HepG2 (cell line): ENCODE data around the gene SYAP1. TPM values are rescaled to one million over a fixed set of nuclear protein-coding genes. Genes with fewer than 3 reads are reported as not detected.
A peak's percentile ranks its signal among the peaks of the same experiment; 100 is the strongest.

Source experiments
- ARID4A ChIP-seq: sonication (generic); formaldehyde crosslinking; IDR thresholded peaks from 2 replicates; pipeline ENCODE4 v1.5.0; 2020; ENCODE audit warnings: mild to moderate bottlenecking, missing genetic modification reagents, borderline replicate concordance
- BATF2 ChIP-seq: sonication (generic); formaldehyde crosslinking; IDR thresholded peaks from 2 replicates; pipeline ENCODE4 v1.8.0; 2022; ENCODE audit warnings: mild to moderate bottlenecking, missing genetic modification reagents, moderate library complexity
- ETV6 ChIP-seq: sonication (generic); formaldehyde crosslinking; conservative IDR thresholded peaks from 2 replicates; pipeline ENCODE4 v1.4.0; 2020; ENCODE audit warnings: missing genetic modification reagents
- FOSL2 ChIP-seq: sonication (generic); formaldehyde crosslinking; IDR thresholded peaks from 2 replicates; pipeline ENCODE4 v1.4.0; 2020; ENCODE audit warnings: missing genetic modification reagents
- FOXK2 ChIP-seq: fragments of 450-650 bp; IDR thresholded peaks from 2 replicates; pipeline ENCODE4 v1.6.1; 2016
- JUN ChIP-seq: sonication (generic); formaldehyde crosslinking; IDR thresholded peaks from 2 replicates; pipeline ENCODE4 v1.4.0; 2020; ENCODE audit warnings: mild to moderate bottlenecking, missing genetic modification reagents
- NFE2L2 ChIP-seq: fragments of 150-350 bp; IDR thresholded peaks from 2 replicates; pipeline ENCODE4 v1.6.1; 2014; ENCODE audit warnings: low read length
- PREB ChIP-seq: sonication (generic); formaldehyde crosslinking; IDR thresholded peaks from 2 replicates; pipeline ENCODE4 v1.4.0; 2020; ENCODE audit warnings: missing genetic modification reagents
- RBM22 ChIP-seq: fragments of 200-400 bp; formaldehyde crosslinking; optimal IDR thresholded peaks from 2 replicates; pipeline ENCODE3; 2017; ENCODE audit warnings: mild to moderate bottlenecking, low read length, moderate library complexity
- STAG1 ChIP-seq: sonication (generic); formaldehyde crosslinking; IDR thresholded peaks from 2 replicates; pipeline ENCODE4 v1.4.0; 2020; ENCODE audit warnings: missing genetic modification reagents
- TP53 ChIP-seq: sonication (generic); formaldehyde crosslinking; conservative IDR thresholded peaks from 2 replicates; pipeline ENCODE4 v1.4.0; 2020; ENCODE audit warnings: missing genetic modification reagents
- XRCC5 ChIP-seq: fragments of 200-400 bp; formaldehyde crosslinking; optimal IDR thresholded peaks from 2 replicates; pipeline ENCODE3; 2017; ENCODE audit warnings: mild to moderate bottlenecking, low read length
- ZBTB25 ChIP-seq: IDR thresholded peaks from 2 replicates; pipeline ENCODE4 v1.6.1; 2018; ENCODE audit warnings: missing genetic modification reagents
- ZBTB43 ChIP-seq: sonication (generic); formaldehyde crosslinking; conservative IDR thresholded peaks from 2 replicates; pipeline ENCODE4 v1.4.0; 2020; ENCODE audit warnings: missing genetic modification reagents
- ZFYVE20 ChIP-seq: sonication (generic); formaldehyde crosslinking; IDR thresholded peaks from 2 replicates; pipeline ENCODE4 v1.8.0; 2023; ENCODE audit warnings: low read depth, mild to moderate bottlenecking, moderate library complexity, missing genetic modification reagents, borderline replicate concordance
- ZNF3 ChIP-seq: IDR thresholded peaks from 2 replicates; pipeline ENCODE4 v1.7.0; 2017; ENCODE audit warnings: inconsistent platforms
- ZNF597 ChIP-seq: sonication (generic); formaldehyde crosslinking; IDR thresholded peaks from 2 replicates; pipeline ENCODE4 v1.5.0; 2020; ENCODE audit warnings: missing genetic modification reagents
- polyA plus RNA-seq, 8 experiments: library from polyadenylated mRNA; depleted of rRNA in 3 of 8; stranded (reverse) in 7 of 8; unstranded in 1 of 8; fragments of >200 nt; fragmentation: Illumina TruSeq in 4 of 8; extraction: Trizol in 4 of 8; gene quantifications; 2 replicates each; pipeline versions ENCODE4 v1.2.1 to v1.2.3, GENCODE V29; 2011 to 2016; ENCODE audit warnings: low read depth in 4 of 8, missing spikeins in 1 of 8, mixed read lengths in 1 of 8; ENCODE audit not compliant: insufficient read depth in 1 of 8
- total RNA-seq, 5 experiments: library from RNA; depleted of rRNA; stranded (reverse); fragments of >200 nt; fragmentation: Illumina TruSeq; extraction: Trizol; gene quantifications; 2 replicates each; pipeline ENCODE4 v1.2.3, GENCODE V29; 2016; ENCODE audit warnings: low read depth in 1 of 5

The SYAP1 gene
- total and polyA plus RNA-seq, 2 of the 13 experiments (the other 11 are each of a cell fraction or from before 2014, with no cell fraction given): 4.9 to 18.5 TPM

- no peak for TF ChIP-seq ETV6
- TF ChIP-seq RBM22: peak; percentile 57
- TF ChIP-seq ZBTB25 (CRISPR knock-in tag): no peak
- no peak for TF ChIP-seq STAG1 (CRISPR knock-in tag)
- TF ChIP-seq JUN (CRISPR knock-in tag): no peak
- no peak for TF ChIP-seq PREB (CRISPR knock-in tag)
- TF ChIP-seq ZNF597: no peak
- TF ChIP-seq ZNF3: no peak
- TF ChIP-seq BATF2: no peak
- TF ChIP-seq TP53 (CRISPR knock-in tag): no peak
- TF ChIP-seq FOSL2 (CRISPR knock-in tag): peak; percentile 89
- TF ChIP-seq ZFYVE20 (CRISPR knock-in tag): no peak
- no peak for TF ChIP-seq ZBTB43 (CRISPR knock-in tag)
- TF ChIP-seq ARID4A (CRISPR knock-in tag): no peak; the same call in 1 of the 2 replicates
- TF ChIP-seq FOXK2: peak; percentile 17; the same call in 1 of the 2 replicates
- TF ChIP-seq NFE2L2: peak; percentile 87
- no peak for TF ChIP-seq XRCC5
Measured at GRCh38 chrX:16771483-16772398, 52.3 kb downstream of the SYAP1 start (continued).
